Right lobe of liver (tissue), 6 donors: ENCODE measurements around the gene ART3. TPM values are rescaled to one million over a fixed set of nuclear protein-coding genes. Genes with fewer than 3 reads are reported as not detected.
A peak's percentile ranks its signal among the peaks of the same experiment; 100 is the strongest.

ENCODE experiments used
- ATAC-seq, 4 donors: fragments of 200-7000 bp; cut with Tn5 transposase; one replicate each; pipeline ENCODE4 v1.9.1; 2020; ENCODE audit warnings: mild to moderate bottlenecking in 4 of 4, moderate library complexity in 4 of 4
- DNase-seq, 3 donors: peaks; one replicate each; pipeline ENCODE4 v3.0.0-alpha.2; 2020
- H3K27ac ChIP-seq, 3 donors: fragments of 200-600 bp; one replicate each; pipeline ENCODE4 v1.8.0; 2022
- H3K27me3 ChIP-seq, 2 donors: fragments of 200-600 bp; one replicate each; pipeline ENCODE4 v1.8.0; 2022
- H3K36me3 ChIP-seq, 4 donors: fragments of 200-600 bp; sonication (generic) in 1 of 4; one replicate each; pipeline versions ENCODE4 v1.5.1 to v1.8.0; 2017 to 2022; ENCODE audit warnings: control low read depth in 1 of 4
- H3K4me1 ChIP-seq, 4 donors: fragments of 200-600 bp; sonication (generic) in 1 of 4; one replicate each; pipeline versions ENCODE4 v1.5.1 to v1.8.0; 2017 to 2022; ENCODE audit warnings: control low read depth in 1 of 4
- H3K4me3 ChIP-seq, 3 donors: fragments of 200-600 bp; one replicate each; pipeline ENCODE4 v1.8.0; 2022
- H3K9me3 ChIP-seq, 4 donors: fragments of 200-600 bp; sonication (generic) in 1 of 4; one replicate each; pipeline versions ENCODE4 v1.5.1 to v1.8.0; 2017 to 2022; ENCODE audit warnings: control low read depth in 1 of 4
- POLR2A ChIP-seq: fragments of 450-650 bp; IDR thresholded peaks from one replicate; pipeline ENCODE4 v1.6.1; 2017; ENCODE audit warnings: antibody characterized with exemption, mild to moderate bottlenecking
- WGBS: methylation state at CpG from one replicate; pipeline ENCODE4 v1.1.6; 2018; ENCODE audit warnings: low coverage, low lambda C conversion rate; ENCODE audit not compliant: insufficient coverage; ENCODE audit errors: missing lambda C conversion rate; 5-methylcytosine and 5-hydroxymethylcytosine counted together
- intact Hi-C, 2 donors: fragments of 100-400 bp; cut with DNase I; formaldehyde crosslinking; loops; one replicate each; pipeline versions ENCODE4 v1.11.2 to v1.14.1; 2022
- total RNA-seq, 6 experiments: library from RNA; depleted of rRNA in 2 of 6; stranded (reverse); fragments of >200 nt in 2 of 6; fragmentation: NEBNext Ultra II Directional in 3 of 6; extraction: Animal tissue kit (Norgen Biotek cat#: 25700) in 3 of 6; gene quantifications; one replicate each; pipeline versions ENCODE4 v1.1.0 to v1.2.4, GENCODE V29; 2016 to 2023
- TF ChIP-seq, protein P1 (sequence below), 4 donors: fragments of 200-600 bp in 3 of 4; fragments of 450-650 bp in 1 of 4; IDR thresholded peaks; one replicate each; pipeline versions ENCODE4 v1.5.1 to v1.8.0; 2016 to 2022; ENCODE audit warnings: antibody characterized with exemption in 4 of 4, mild to moderate bottlenecking in 2 of 4
- donor health status: DM: no; HTN: yes; CAD: no.
- donor health status: DM: no; HTN: no; CAD: no.
- donor health status: DM: no; HTN: no; CAD: no.
- donor health status: DM: no; HTN: yes; CAD: no.
- donor health status: DM: no; HTN: yes; CAD: no.

Gene ART3
- total RNA-seq, 6 experiments from 2014 or later = not detected

DNA sequence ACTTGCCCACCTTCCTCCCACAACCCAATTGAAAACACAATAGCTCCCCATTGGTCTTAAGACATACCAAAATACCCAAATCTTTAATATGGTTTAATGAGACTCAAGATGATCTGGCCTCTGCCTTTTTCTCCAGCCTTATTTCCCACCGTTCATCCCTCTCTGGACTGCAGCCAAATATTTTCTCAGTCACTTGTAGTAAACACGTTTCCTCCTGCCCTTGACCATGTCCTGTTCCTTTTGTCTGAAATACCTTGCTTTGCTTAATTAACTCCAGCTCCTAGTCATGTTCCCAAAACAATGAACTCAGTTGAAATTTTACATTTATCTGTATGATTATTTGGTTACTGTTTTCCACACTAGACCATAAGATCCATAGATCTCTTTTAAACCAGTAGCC is 82.1 kb downstream of the ART3 start:
- H3K36me3 ChIP-seq = peaks cover 0 to 26% (median 11%) of the 10 kb centered on the region in 4 donors
- H3K4me1 ChIP-seq = no peaks in the 10 kb centered on the region
- DNase-seq (no peak), ATAC-seq (peak in 3 of 4 donors; percentile 31 to 47 (median 40))
- no peaks in the 10 kb centered on the region for H3K27me3 ChIP-seq
- no peaks in the 10 kb centered on the region for H3K9me3 ChIP-seq
- no peak overlapping the region for H3K4me3 ChIP-seq
- no peak for TF ChIP-seq POLR2A
- TF ChIP-seq, protein P1, sequence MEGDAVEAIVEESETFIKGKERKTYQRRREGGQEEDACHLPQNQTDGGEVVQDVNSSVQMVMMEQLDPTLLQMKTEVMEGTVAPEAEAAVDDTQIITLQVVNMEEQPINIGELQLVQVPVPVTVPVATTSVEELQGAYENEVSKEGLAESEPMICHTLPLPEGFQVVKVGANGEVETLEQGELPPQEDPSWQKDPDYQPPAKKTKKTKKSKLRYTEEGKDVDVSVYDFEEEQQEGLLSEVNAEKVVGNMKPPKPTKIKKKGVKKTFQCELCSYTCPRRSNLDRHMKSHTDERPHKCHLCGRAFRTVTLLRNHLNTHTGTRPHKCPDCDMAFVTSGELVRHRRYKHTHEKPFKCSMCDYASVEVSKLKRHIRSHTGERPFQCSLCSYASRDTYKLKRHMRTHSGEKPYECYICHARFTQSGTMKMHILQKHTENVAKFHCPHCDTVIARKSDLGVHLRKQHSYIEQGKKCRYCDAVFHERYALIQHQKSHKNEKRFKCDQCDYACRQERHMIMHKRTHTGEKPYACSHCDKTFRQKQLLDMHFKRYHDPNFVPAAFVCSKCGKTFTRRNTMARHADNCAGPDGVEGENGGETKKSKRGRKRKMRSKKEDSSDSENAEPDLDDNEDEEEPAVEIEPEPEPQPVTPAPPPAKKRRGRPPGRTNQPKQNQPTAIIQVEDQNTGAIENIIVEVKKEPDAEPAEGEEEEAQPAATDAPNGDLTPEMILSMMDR (IDR thresholded peaks at IDR 0.05) = no peak
- H3K27ac ChIP-seq = peak overlapping the region in 1 of 3 donors; percentile 15
- intact Hi-C loops = no loop called here
- WGBS = 3% methylated on average over 2 of the region's 2 CpGs

DNA sequence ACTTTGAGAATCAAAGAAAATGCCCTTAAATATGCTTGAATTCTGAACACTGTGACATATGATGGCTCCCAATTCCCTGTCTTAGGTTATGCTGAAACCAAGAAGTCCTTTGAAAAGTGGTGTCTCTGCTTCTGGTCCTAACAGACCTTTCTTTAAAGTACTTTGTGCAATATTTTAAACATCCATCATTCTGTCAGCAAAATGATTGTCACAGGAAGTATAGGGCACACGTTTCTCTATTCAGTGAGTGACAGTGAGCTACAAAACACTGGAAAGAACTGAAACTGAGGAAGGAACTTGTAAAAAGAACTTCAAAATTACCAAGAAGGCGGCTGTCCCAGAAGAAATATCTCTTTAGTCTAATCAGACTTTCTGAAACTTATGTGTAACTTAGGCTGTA is 85.8 kb downstream of the ART3 start:
- Histone ChIP-seq H3K4me3 (no peak overlapping the region), H3K9me3 (no peaks in the 10 kb centered on the region), H3K36me3 (peaks cover 0 to 52% (median 30%) of the 10 kb centered on the region in 4 donors), H3K27ac (no peak overlapping the region), H3K27me3 (no peaks in the 10 kb centered on the region), H3K4me1 (no peaks in the 10 kb centered on the region)
- DNase-seq (no peak), ATAC-seq (no peak)
- intact Hi-C loops = no loop called here
- WGBS = 58% methylated on average over 2 of the region's 2 CpGs
- TF ChIP-seq POLR2A = no peak
- TF ChIP-seq, protein P1 (IDR thresholded peaks at IDR 0.05) = no peak

Other genes with a start within 250 kb of the ART3 start
- gene PPEF2, start 172.3 kb upstream of the ART3 start, total RNA-seq = not detected
- gene NAAA, start 133.7 kb upstream of the ART3 start, total RNA-seq = 10 to 100 TPM; 24.2 to 80.7 (median 41.9) TPM
- gene SDAD1, start 83.8 kb upstream of the ART3 start, total RNA-seq = 10 to 100 TPM; 11.6 to 21.3 (median 17.2) TPM
- gene CXCL9, start 67.2 kb upstream of the ART3 start, total RNA-seq = 1 to 10 TPM in 4 of 6 experiments, under 1 TPM in 1, not detected in 1; 0.73 to 3.6 (median 2.6) TPM
- 1 to 10 TPM in 4 of 6 experiments, under 1 TPM in 1, not detected in 1; 0.42 to 7.0 (median 5.4) TPM for gene CXCL10, start 51.2 kb upstream of the ART3 start, total RNA-seq
- under 1 TPM in 2 of 6 experiments, not detected in 4; 0.20 to 0.35 TPM for gene CXCL11, start 38.6 kb upstream of the ART3 start, total RNA-seq
- gene NUP54, start 73.7 kb downstream of the ART3 start, total RNA-seq = 10 to 100 TPM; 13.3 to 18.9 (median 14.4) TPM
- gene SCARB2, start 139.1 kb downstream of the ART3 start, total RNA-seq = 100 to 1,000 TPM; 102 to 133 (median 125) TPM
- gene FAM47E, start 177.0 kb downstream of the ART3 start, total RNA-seq = 1 to 10 TPM; 1.2 to 5.0 (median 2.9) TPM
- 10 to 100 TPM; 16.3 to 53.5 (median 37.6) TPM for gene STBD1, start 232.0 kb downstream of the ART3 start, total RNA-seq